Endothelial cell of umbilical vein (primary cell): Measurements from ENCODE around the gene SLIT1. TPM values are rescaled to one million over a fixed set of nuclear protein-coding genes. Genes with fewer than 3 reads are reported as not detected.
A peak's percentile ranks its signal among the peaks of the same experiment; 100 is the strongest.

Experiments
- BruUV-seq: library from RNA; stranded (reverse); fragments of 400-500 nt; replicated peaks from 2 replicates; lab custom pipeline; 2021; lab: Mats Ljungman, UMichigan
- CTCF ChIA-PET: fragments of 300-600, 350-600 bp; sonication (Branson Sonifier 250); formaldehyde crosslinking; loops from one replicate; lab custom pipeline; 2021; ENCODE audit warnings: antibody characterized with exemption, inconsistent platforms; lab: Charles Lee
- POLR2A ChIA-PET: fragments of 300-600, 350-600 bp; sonication (Branson Sonifier 250); formaldehyde crosslinking; loops from one replicate; lab custom pipeline; 2021; ENCODE audit warnings: antibody characterized with exemption, inconsistent platforms; lab: Charles Lee
- DNase-seq: peaks from one replicate; pipeline ENCODE4 v3.0.0-alpha.2; 2011; ENCODE audit warnings: low read depth, low spot score
- FAIRE-seq: peaks from 2 replicates; lab custom pipeline; 2011; peaks lifted over from hg19 to GRCh38; lab: Jason Lieb, UNC
- H2AFZ ChIP-seq: 2 replicates; pipeline ENCODE4 v1.6.0; 2012; ENCODE audit warnings: low read depth, low read length, control low read depth, inconsistent platforms
- H3K27ac ChIP-seq: 2 replicates; pipeline ENCODE4 v1.5.1; 2011; ENCODE audit warnings: low read depth, mild to moderate bottlenecking, control low read depth, low read length, moderate library complexity; ENCODE audit not compliant: insufficient read depth
- H3K27me3 ChIP-seq, 2 experiments: 2 replicates each; pipeline versions ENCODE4 v1.6.0 to v1.6.1; 2011; ENCODE audit warnings: low read length in 2 of 2, mixed read lengths in 1 of 2; ENCODE audit not compliant: control insufficient read depth in 2 of 2, insufficient read depth in 2 of 2
- H3K36me3 ChIP-seq, 2 experiments: 2 replicates in 1 of 2; 3 replicates in 1 of 2; pipeline ENCODE4 v1.5.1; 2011; ENCODE audit warnings: low read length in 2 of 2, mild to moderate bottlenecking in 1 of 2, moderate library complexity in 1 of 2; ENCODE audit not compliant: control insufficient read depth in 2 of 2, insufficient read depth in 2 of 2; ENCODE audit errors: extremely low read depth in 1 of 2
- H3K4me1 ChIP-seq: 3 replicates; pipeline ENCODE4 v1.5.1; 2011; ENCODE audit warnings: mild to moderate bottlenecking, low read length; ENCODE audit not compliant: control insufficient read depth, insufficient read depth; ENCODE audit errors: extremely low read depth
- H3K4me2 ChIP-seq: 2 replicates; pipeline ENCODE4 v1.6.1; 2011; ENCODE audit warnings: low read length, control low read depth, mixed read lengths; ENCODE audit not compliant: insufficient read depth
- H3K4me3 ChIP-seq, 3 experiments: fragments of 200-600 bp in 1 of 3; sonication (generic), shearing (Covaris generic) in 1 of 3; replicated peaks in 1 of 3; 2 replicates each; pipeline ENCODE4 v1.5.1; 2011 to 2016; ENCODE audit warnings: control low read depth in 3 of 3, low read length in 3 of 3, mild to moderate bottlenecking in 2 of 3, inconsistent platforms in 1 of 3, low read depth in 1 of 3, moderate library complexity in 1 of 3; ENCODE audit not compliant: insufficient read depth in 1 of 3
- H3K79me2 ChIP-seq: 2 replicates; pipeline ENCODE4 v1.6.0; 2012; ENCODE audit warnings: low read length, inconsistent platforms; ENCODE audit not compliant: control insufficient read depth, insufficient read depth
- H3K9ac ChIP-seq: replicated peaks from 2 replicates; pipeline ENCODE3; 2011; ENCODE audit warnings: low read length, control low read depth; ENCODE audit not compliant: insufficient read depth; ENCODE audit errors: extremely low read depth
- H3K9me1 ChIP-seq: replicated peaks from 3 replicates; pipeline ENCODE4 v1.6.0; 2011; ENCODE audit warnings: mild to moderate bottlenecking, low read length; ENCODE audit not compliant: control insufficient read depth, insufficient read depth; ENCODE audit errors: extremely low read depth
- H3K9me3 ChIP-seq: replicated peaks from 2 replicates; pipeline ENCODE4 v1.5.1; 2012; ENCODE audit warnings: low read length, inconsistent platforms; ENCODE audit not compliant: control insufficient read depth, insufficient read depth
- H4K20me1 ChIP-seq: replicated peaks from 2 replicates; pipeline ENCODE3; 2011; ENCODE audit warnings: mild to moderate bottlenecking, low read length; ENCODE audit not compliant: control insufficient read depth, insufficient read depth; ENCODE audit errors: extremely low read depth
- CTCF ChIP-seq, 2 donors: IDR thresholded peaks; 1 replicate in 1 of 2; 2 replicates in 1 of 2; pipeline ENCODE4 v1.5.1; 2011; ENCODE audit warnings: low read length in 2 of 2, mild to moderate bottlenecking in 2 of 2, moderate library complexity in 2 of 2, control low read depth in 1 of 2, inconsistent platforms in 1 of 2, low read depth in 1 of 2; ENCODE audit not compliant: insufficient read depth in 1 of 2; ENCODE audit errors: extremely low read depth in 1 of 2
- EZH2 ChIP-seq: IDR thresholded peaks from 2 replicates; pipeline ENCODE4 v1.6.1; 2012; ENCODE audit warnings: borderline replicate concordance, low read depth, mild to moderate bottlenecking, moderate library complexity, low read length, inconsistent platforms; ENCODE audit not compliant: severe bottlenecking
- FOS ChIP-seq: IDR thresholded peaks from 2 replicates; pipeline ENCODE4 v1.6.1; 2011; ENCODE audit warnings: mild to moderate bottlenecking, low read length, moderate library complexity, borderline replicate concordance; ENCODE audit not compliant: insufficient read depth
- GATA2 ChIP-seq: IDR thresholded peaks from 2 replicates; pipeline ENCODE4 v1.7.0; 2011; ENCODE audit warnings: low read depth, mild to moderate bottlenecking, moderate library complexity, mixed read lengths, low read length; ENCODE audit not compliant: insufficient read length, insufficient read depth
- JUN ChIP-seq: IDR thresholded peaks from 2 replicates; pipeline ENCODE4 v1.6.1; 2011; ENCODE audit warnings: borderline replicate concordance, low read depth; ENCODE audit not compliant: insufficient read length, insufficient read depth
- MAX ChIP-seq: IDR thresholded peaks from 2 replicates; pipeline ENCODE4 v1.6.1; 2011; ENCODE audit not compliant: insufficient read depth, insufficient read length
- MYC ChIP-seq: IDR thresholded peaks from one replicate; pipeline ENCODE4 v1.6.1; 2011; ENCODE audit warnings: mild to moderate bottlenecking, low read depth, low read length
- POLR2A ChIP-seq: IDR thresholded peaks from 2 replicates; pipeline ENCODE4 v1.6.1; 2012; ENCODE audit warnings: low read depth, mild to moderate bottlenecking, control low read depth, low read length
- POLR2AphosphoS5 ChIP-seq: IDR thresholded peaks from 2 replicates; pipeline ENCODE4 v1.6.1; 2012; ENCODE audit warnings: low read depth, mild to moderate bottlenecking, control low read depth, low read length, moderate library complexity; ENCODE audit not compliant: insufficient read depth
- dilution Hi-C: fragments of 300-500 bp; cut with MboI; formaldehyde crosslinking; loops from one replicate; pipeline ENCODE4 v1.15.0; 2019; ENCODE audit warnings: low sequenced_read_pairs; ENCODE audit not compliant: extremely low pct_ligation_motif_present
- intact Hi-C: fragments of 100-400 bp; cut with micrococcal nuclease; formaldehyde crosslinking; loops from one replicate; pipeline ENCODE4 v1.10.0; 2022
- polyA plus RNA-seq, 4 experiments: library from polyadenylated mRNA; depleted of rRNA in 3 of 4; stranded (reverse) in 3 of 4; unstranded in 1 of 4; fragments of >200 nt; gene quantifications; 2 replicates each; pipeline versions ENCODE4 v1.2.1 to v1.2.3, GENCODE V29; 2011 to 2012; ENCODE audit warnings: missing spikeins in 1 of 4
- total RNA-seq: library from RNA; stranded (reverse); gene quantifications from 2 replicates; pipeline ENCODE4 v1.2.3, GENCODE V29; 2021

SLIT1 gene
- total and polyA plus RNA-seq, 2 donors (not counting 3 experiments of a cell fraction or from before 2014, with no cell fraction given) = 0.04 to 0.20 TPM

- BruUV-seq = no TSS peak
- Histone ChIP-seq H3K4me2 (no peak overlapping the region), H3K36me3 (no peaks in the 10 kb centered on the region), H3K9ac (no peak overlapping the region), H3K4me3 (no peak overlapping the region), H4K20me1 (no peaks in the 10 kb centered on the region), H3K27ac (no peak overlapping the region), H3K9me3 (no peaks in the 10 kb centered on the region), H3K4me1 (no peaks in the 10 kb centered on the region), H3K27me3 (peaks cover 3 to 15% of the 10 kb centered on the region in 2 experiments), H3K79me2 (no peaks in the 10 kb centered on the region), H2AFZ (no peak overlapping the region), H3K9me1 (no peaks in the 10 kb centered on the region)
- CTCF ChIA-PET = interaction anchor here (1.2 to 2.4 kb wide), 5 partner anchors 14 to 115 kb away, joined by 3 to 8 read pairs (median 5); no protein-coding TSS in a partner anchor
- FAIRE-seq (no peak), DNase-seq (peak; percentile 5)
- POLR2A ChIA-PET = no interaction called here
- intact Hi-C loops = no loop called here
- dilution Hi-C loops = no loop called here
- TF ChIP-seq MYC = no peak
- TF ChIP-seq FOS = no peak
Measured at GRCh38 chr10:97095701-97096260, 90.0 kb downstream of the SLIT1 start.

GRCh38 chr10:97090644-97091043 lies 95.1 kb downstream of the SLIT1 start:
- no TSS peak for BruUV-seq
- ChIA-PET CTCF (interaction anchor here (1.1 to 3.9 kb wide), 4 partner anchors 11 to 25 kb away, joined by 3 to 18 read pairs (median 4); no protein-coding TSS in a partner anchor), POLR2A (no interaction called here)

More at GRCh38 chr10:97090644-97091043, 95.1 kb downstream of the SLIT1 start:
- no peak for DNase-seq
- intact Hi-C loops = no loop called here
- no peak overlapping the region for H3K27ac ChIP-seq
- no peak overlapping the region for H3K4me3 ChIP-seq
- no peaks in the 10 kb centered on the region for H3K36me3 ChIP-seq
- H3K9me3 ChIP-seq = no peaks in the 10 kb centered on the region
- TF ChIP-seq GATA2 = no peak
- no peak for TF ChIP-seq EZH2
- no peak for TF ChIP-seq POLR2A
- no peak for TF ChIP-seq POLR2AphosphoS5
- no peak for TF ChIP-seq CTCF (IDR thresholded peaks at IDR 0.05; ENCODE audit: extremely low read depth in 1 of 2, insufficient read depth in 1 of 2, low read depth in 1 of 2, low read length in 2 of 2)
- TF ChIP-seq JUN = no peak
- no peak for TF ChIP-seq MAX
- TF ChIP-seq MYC = no peak
- no peak for TF ChIP-seq FOS
- no peak for FAIRE-seq
- dilution Hi-C loops = no loop called here
- no peak overlapping the region for H2AFZ ChIP-seq
- H3K79me2 ChIP-seq = no peaks in the 10 kb centered on the region
- H3K4me1 ChIP-seq = no peaks in the 10 kb centered on the region
- no peaks in the 10 kb centered on the region for H3K9me1 ChIP-seq
- H3K4me2 ChIP-seq = no peak overlapping the region
- peaks cover 9 to 12% of the 10 kb centered on the region in 2 experiments for H3K27me3 ChIP-seq
- no peak overlapping the region for H3K9ac ChIP-seq
- no peaks in the 10 kb centered on the region for H4K20me1 ChIP-seq
